HS-5 (cell line): ENCODE measurements around the gene RBFOX2.
A peak's percentile ranks its signal among the peaks of the same experiment; 100 is the strongest.

Source experiments
- DNase-seq: peaks from one replicate; pipeline ENCODE4 v3.0.0-alpha.2; 2012; ENCODE audit warnings: low read depth

RBFOX2 gene

DNA sequence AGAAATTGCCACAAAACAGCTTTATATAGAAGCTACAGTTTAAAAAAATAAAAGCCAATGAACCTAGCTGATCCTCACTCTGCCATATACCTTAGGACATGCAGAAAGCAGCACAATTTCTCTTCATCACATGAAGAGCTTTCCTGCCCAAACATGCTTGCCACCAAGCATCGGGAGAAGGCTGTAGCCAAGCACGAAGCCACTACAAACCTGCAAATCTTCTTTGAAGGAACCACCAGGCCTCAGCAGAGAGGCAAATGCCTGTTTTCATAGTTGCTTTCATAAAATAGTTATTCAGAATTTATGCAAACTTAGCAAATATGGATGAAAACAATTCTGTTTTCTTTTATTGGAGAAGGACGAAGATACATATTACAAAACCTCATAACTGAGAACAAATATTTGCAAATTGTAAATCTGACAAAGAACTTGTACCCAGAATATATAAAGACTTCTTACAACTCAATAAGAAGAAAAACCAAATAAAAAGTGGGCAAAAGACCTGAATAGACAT is 100.3 kb downstream of the RBFOX2 start:
- DNase-seq: no peak

GRCh38 chr22:35923026-35923425 is 105.6 kb downstream of the RBFOX2 start:
- DNase-seq: no peak

GRCh38 chr22:35921777-35922176 is 106.8 kb downstream of the RBFOX2 start:
- DNase-seq: peak; percentile 71

- DNase-seq: no peak
Observed at GRCh38 chr22:35921044-35921443, 107.6 kb downstream of the RBFOX2 start.

DNA sequence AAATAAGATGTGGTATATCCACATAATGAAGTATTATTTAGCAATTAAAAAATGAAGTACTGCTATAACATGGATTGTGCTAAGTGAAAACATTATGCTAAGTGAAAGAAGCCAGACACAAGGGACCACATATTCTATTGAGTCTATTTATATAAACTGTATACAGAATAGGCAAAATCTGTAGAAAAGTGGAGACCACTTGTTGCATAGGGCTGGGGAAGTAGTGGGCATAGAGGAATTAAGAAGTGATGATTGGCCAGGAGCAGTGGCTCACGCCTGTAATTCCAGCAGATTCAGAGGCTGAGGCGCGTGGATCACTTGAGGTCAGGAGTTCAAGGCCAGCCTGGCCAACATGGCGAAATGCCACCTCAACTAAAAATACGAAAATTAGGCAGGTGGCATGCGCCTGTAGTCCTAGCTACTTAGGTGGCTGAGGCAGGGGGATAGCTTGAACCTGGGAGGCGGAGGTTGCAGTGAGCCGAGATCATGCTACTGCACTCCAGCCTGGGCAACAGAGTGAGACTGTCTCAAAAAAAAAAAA is 109.6 kb downstream of the RBFOX2 start:
- no peak for DNase-seq

GRCh38 chr22:35918456-35918855 is 110.2 kb downstream of the RBFOX2 start:
- DNase-seq: no peak

GRCh38 chr22:35917651-35918050 is 111.0 kb downstream of the RBFOX2 start:
- no peak for DNase-seq

DNA sequence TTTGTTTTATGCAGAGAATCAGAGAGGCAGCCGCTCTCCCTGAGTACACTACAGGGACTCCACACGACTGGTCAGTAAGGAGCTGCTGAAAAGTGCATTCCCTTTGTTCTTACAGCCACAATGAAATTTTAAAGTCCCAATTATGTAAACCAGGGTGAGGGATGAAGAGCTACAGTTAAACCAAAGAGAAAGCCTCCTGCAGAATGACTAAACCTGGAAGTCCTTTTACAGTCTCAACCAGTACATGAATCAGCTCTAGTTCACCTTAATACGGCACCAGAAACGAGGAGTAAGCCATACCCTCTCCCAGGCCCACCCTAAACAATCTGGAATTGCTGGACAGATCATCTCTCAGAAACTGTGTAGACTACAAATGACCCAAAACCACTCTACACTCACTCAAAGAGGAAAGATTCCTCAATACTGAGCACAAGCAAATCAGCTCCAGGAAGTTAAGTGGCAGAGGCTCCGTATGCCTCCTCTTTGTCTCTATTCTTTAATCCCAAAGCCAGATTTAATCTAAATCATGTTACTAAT is 113.1 kb downstream of the RBFOX2 start:
- DNase-seq: no peak

GRCh38 chr22:35914665-35915476 is 113.8 kb downstream of the RBFOX2 start:
- DNase-seq: peak; percentile 63

DNA sequence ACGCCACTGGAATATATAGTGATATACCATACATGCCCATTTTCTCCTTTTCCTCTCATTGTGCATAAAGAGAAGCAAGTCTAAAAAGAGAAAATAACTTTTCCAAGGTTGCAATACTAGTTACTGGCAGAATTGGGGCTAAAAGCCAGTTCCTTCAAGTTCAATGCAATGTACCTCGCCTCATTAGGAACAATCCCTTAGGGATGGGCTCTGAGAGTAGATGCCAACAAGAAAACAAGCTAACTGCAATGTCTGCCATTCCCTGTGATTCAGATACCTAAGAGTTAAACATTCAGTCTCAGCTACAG is 114.3 kb downstream of the RBFOX2 start:
- no peak for DNase-seq

DNA sequence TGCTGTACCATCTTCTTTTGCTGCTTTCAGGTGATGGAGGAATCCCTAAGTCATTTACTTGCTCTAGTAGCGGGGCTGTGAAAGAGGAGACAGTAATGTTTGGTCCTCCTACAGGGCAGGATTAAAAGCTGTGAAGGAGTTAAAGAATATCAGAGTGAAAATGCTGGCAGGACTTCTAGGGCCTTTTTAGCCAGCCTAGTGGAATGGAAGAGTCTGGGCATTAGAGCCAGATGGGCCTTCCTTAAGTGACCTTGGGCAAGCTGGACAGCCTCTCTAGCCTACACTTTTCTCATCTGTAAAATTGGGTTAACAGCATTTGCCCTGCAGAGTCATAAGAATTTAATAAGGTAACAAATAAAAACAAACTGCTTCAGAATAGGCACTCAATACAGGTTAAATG is 114.7 kb downstream of the RBFOX2 start:
- DNase-seq: no peak

DNA sequence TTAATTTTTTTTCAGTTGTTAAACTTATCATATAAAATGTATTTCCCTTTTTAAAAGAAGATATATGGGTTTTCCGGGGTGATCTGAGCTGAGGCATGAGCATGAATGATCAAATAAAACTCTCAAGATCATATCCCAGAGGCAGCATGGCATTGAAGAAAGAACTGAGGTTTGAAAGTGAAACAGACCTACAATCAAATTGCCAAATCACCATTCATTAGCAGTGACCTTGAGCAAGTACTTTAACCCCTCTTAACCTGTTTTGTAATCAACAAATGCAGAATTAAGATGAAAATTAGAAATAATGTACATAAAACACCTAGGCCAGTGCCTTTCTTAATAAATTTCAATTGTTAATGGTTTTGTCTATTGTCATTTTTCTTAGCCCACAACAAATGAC is 116.0 kb downstream of the RBFOX2 start:
- DNase-seq: no peak

- DNase-seq: no peak
Observed at GRCh38 chr22:35911877-35912276, 116.7 kb downstream of the RBFOX2 start.

DNA sequence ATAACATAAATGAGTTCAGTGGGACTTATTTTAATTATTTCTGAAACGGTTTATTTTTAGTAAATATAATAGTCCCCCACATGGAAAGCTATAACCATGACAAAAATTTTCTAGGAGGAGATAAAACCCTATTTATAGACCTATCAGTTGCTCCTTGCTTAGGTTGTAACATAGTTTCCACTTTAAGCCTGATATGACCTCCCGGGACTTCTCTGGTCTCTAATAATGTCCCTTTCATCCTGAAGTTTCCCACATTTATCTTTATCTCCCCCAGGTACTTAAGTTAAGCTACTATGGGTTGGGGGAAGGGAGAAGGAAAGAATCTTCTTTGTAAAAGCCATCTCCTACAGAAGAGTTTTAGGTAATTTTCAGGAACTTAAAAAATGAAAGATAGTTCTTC is 117.7 kb downstream of the RBFOX2 start:
- DNase-seq: no peak

DNA sequence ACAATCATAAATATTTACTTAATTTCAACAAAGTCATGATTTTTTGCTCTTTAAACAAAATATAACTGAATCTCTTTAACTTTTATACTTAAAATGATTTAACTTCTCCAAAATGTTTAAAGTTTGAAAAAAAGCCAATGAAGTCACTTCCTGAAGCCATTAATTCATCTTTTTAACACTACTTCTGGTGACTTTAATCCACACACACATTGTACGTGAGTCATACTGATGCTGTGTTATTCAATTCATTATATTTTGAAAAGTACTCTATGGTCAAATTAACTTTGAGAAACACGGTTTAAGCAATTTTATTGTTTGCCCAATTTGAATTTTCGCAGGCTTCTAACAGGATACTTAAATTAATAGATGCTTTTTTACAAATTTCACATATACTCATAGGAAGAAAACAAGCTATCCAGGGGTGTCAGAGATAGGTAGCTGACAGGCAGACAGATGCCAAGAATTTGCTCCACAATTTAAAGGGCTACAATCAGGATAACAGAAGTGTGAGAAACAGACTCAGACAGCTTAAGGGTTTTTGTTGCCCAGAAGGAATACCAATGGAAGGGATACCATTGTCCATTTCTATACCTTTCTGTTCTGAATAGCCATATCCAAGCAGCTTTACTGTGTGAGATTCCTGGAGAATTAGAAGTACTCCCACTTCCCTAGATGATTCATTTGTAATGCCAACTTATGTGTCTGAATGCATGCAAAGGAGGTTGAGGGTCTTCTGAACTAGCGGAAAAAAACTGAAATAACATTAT is 118.4 kb downstream of the RBFOX2 start:
- no peak for DNase-seq

DNA sequence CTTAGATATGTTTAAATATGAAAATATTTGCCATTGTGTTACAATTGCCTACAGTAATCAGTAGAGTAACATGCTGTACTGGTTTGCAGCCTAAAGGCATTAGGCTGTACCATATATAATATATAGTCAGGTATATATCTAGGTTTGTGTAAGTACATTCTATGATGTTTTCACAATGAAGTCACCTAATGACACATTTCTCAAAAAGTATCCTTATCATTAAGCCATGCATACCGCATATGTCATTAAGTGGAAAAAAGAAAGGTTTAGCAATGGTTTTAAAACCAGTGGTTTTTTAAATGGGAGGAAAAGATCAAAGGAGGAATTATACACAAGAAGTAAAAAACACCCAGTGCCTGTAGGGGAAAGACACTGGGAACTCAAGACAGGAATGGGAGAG is 122.7 kb downstream of the RBFOX2 start:
- no peak for DNase-seq

- no peak for DNase-seq
Observed at GRCh38 chr22:35904752-35905151, 123.9 kb downstream of the RBFOX2 start.

DNA sequence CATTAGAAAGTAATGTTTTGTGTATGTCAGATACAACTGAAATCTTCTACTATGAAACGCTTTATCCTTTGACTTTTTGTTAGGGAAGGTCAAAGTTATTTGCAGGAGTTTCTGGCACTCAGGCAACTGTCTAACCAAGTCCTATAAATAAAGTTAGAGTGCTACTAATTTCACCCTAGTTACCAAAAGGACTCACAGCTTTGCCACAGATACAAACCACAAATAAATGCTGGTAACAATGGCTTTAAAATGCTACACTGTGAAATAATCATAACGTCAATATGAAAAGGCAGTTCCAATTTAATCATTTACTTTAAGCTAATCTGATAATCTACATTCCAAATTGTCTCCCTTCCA is 124.3 kb downstream of the RBFOX2 start:
- no peak for DNase-seq

DNA sequence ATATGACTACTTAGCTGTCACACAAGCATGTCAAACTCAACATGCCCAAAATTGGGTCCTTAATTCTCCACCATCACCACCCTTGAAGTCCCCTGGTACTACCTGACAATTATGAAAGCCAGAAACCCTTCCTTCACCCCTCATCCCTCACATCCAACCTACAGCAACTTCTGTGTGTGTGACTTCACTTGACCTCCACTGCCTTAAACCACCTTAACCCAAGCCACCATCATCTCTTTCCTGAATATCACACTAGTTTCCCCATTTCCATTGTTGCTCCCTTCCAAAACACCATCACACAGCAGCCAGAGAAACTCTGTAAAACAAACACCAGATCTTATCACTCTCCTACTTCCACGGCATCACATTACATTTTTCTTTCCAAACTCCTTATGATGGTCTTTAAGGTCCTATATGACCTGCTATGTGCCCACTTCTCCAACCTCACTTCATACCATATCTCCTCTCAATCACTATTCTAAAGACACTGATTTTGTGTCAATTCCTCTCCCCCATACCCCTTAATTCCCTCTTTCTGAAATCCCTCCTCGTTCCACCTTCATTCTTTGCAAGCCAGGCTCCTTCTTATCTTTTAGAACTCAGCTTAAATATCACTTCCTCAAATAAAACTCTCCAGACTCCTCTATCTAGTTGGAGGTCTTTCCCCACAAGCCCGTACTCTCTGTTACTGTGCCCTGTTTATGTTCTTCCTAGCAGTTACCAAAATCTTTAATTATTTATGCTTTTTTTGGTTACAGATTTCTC is 124.9 kb downstream of the RBFOX2 start:
- no peak for DNase-seq

DNA sequence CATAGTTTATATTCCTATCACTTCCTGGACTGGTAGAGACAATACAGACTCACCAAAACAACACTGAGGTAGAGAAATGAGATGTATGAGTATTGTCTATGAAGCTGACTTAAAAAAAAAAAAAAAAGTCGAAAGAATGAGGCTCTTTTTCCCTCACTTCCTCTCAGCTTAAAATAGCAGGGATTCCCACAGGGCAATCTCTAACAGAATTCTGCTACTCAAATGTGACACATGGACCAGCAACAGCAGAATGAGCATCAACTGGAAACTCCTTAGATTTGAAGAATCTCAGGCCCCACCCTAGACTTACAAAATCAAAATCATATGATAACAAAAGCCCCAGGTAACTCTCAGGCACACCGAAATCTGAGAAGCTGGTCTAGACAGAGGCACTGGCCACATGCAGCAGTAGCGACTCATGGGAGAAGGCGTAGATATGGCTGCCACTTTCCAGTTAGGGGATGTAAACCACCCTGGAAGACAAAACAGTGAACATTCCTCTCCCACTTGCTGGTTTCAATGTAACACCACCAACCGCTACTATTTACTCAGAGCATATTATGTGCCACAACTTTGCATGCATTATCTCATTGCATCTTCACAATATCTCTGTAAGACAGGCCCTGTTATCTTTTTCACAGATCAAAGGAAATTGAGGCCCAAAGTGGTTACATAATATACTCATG is 128.0 kb downstream of the RBFOX2 start:
- no peak for DNase-seq

DNA sequence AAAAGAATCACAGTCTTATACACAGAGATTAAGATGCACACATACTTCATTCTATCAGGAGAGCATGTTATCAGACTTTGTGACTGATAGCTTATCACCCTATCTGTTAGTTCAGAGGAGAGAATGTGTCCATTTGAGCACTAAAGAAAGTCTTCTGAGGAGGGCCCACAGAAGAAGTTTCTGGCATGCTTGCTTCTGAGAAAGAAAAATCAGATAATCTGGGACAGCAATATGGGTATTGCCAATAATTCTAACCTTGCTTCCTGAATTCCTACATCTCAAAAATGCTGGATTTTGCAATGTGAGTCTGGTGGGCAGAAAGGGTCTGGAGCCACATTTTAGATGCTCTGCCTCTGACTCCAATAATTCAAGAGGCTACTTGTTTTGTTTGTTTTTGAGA is 128.9 kb downstream of the RBFOX2 start:
- no peak for DNase-seq
